ENCODE measurements around the gene SMC6.

The SMC6 gene

GRCh38 chr2:17646838-17647701, 106.5 kb downstream of the SMC6 start:
- DNase-seq: no peak

- peak; percentile 79 for DNase-seq
These were observed 107.5 kb downstream of the SMC6 start for GRCh38 chr2:17646081-17646554.

- no peak for DNase-seq
These were observed 108.5 kb downstream of the SMC6 start for GRCh38 chr2:17644997-17645720.

- peak; percentile 54 for DNase-seq
These were observed 110.5 kb downstream of the SMC6 start for GRCh38 chr2:17643031-17643615.

- DNase-seq: no peak
These were observed 113.2 kb downstream of the SMC6 start for GRCh38 chr2:17640406-17640805.

GRCh38 chr2:17638196-17638743, 115.3 kb downstream of the SMC6 start:
- no peak for DNase-seq

GRCh38 chr2:17637131-17637906, 116.3 kb downstream of the SMC6 start:
- no peak for DNase-seq

- DNase-seq: no peak
These were observed 117.4 kb downstream of the SMC6 start for GRCh38 chr2:17636257-17636656.

- DNase-seq: no peak
These were observed 118.6 kb downstream of the SMC6 start for GRCh38 chr2:17634997-17635396.

- no peak for DNase-seq
These were observed 123.5 kb downstream of the SMC6 start for GRCh38 chr2:17630089-17630488.

- no peak for DNase-seq
These were observed 125.0 kb downstream of the SMC6 start for GRCh38 chr2:17628349-17629261.

GRCh38 chr2:17627434-17627833, 126.2 kb downstream of the SMC6 start:
- DNase-seq: no peak

- no peak for DNase-seq
These were observed 126.6 kb downstream of the SMC6 start for GRCh38 chr2:17626986-17627385.

- no peak for DNase-seq
These were observed 128.2 kb downstream of the SMC6 start for GRCh38 chr2:17625446-17625845.

- DNase-seq: no peak
These were observed 131.8 kb downstream of the SMC6 start for GRCh38 chr2:17621781-17622180.

GRCh38 chr2:17620841-17621240, 132.8 kb downstream of the SMC6 start:
- DNase-seq: no peak

GRCh38 chr2:17620280-17620679, 133.3 kb downstream of the SMC6 start:
- DNase-seq: no peak

GRCh38 chr2:17617955-17618354, 135.7 kb downstream of the SMC6 start:
- no peak for DNase-seq

- DNase-seq: no peak
These were observed 136.1 kb downstream of the SMC6 start for GRCh38 chr2:17617516-17617915.

- no peak for DNase-seq
These were observed 137.2 kb downstream of the SMC6 start for GRCh38 chr2:17616405-17616804.

- no peak for DNase-seq
These were observed 137.8 kb downstream of the SMC6 start for GRCh38 chr2:17615728-17616351.

Data from activated CD4-positive, alpha-beta T cell treated with anti-CD3 and anti-CD28 coated beads, Interleukin-2, amount 50 U/mL, for 16 hours (primary cell).